A673 (cell line): ENCODE data around the gene EXOG.

Experiments
- CTCF ChIP-seq: fragments of 300-800, 200-600 bp; sonication (generic); conservative IDR thresholded peaks from 2 replicates; pipeline ENCODE4 v1.5.1; 2017; ENCODE audit warnings: low read depth, mild to moderate bottlenecking, antibody characterized with exemption, low read length, moderate library complexity, mixed read lengths
- EZH2 ChIP-seq: fragments of 200-600 bp; sonication (generic); IDR thresholded peaks from 2 replicates; pipeline ENCODE4 v1.6.1; 2017; ENCODE audit warnings: borderline replicate concordance, low read depth, mild to moderate bottlenecking, mixed read lengths, antibody characterized with exemption, low read length; ENCODE audit not compliant: poor library complexity, severe bottlenecking

GRCh38 chr3:38476157-38476756 lies 19.9 kb upstream of the EXOG start:
- TF ChIP-seq CTCF (no peak), EZH2 (no peak)
